ENCODE results near the gene RC3H2. TPM values are rescaled to one million over a fixed set of nuclear protein-coding genes. Genes with fewer than 3 reads are reported as not detected.

The RC3H2 gene
- total and polyA plus RNA-seq, 9 donors = 10.2 to 40.9 (median 31.7) TPM

DNA sequence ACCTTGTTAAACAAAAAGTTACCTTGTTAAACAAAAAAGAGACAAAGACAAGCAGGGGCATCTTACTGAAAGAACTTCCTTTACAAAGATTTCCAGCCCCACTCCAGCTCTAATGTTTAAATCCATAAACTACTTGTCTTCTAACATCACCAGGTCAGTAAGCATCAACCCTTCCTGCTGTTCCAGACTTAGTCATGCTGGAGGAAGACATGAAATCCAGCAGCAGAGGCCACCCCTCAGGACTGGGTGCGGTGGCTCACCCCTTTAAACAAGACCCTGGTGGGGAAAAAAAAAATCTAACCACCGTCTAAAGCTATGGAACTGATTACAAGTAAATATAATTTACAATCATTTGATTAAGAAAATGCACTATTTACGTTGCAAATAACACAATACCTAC lies 85.8 kb downstream of the RC3H2 start:
- Histone ChIP-seq H3K4me1 (ENCODE audit: insufficient read depth) (no peaks in the 10 kb centered on the region), H3K36me3 (no peaks in the 10 kb centered on the region), H3K9me3 (no peaks in the 10 kb centered on the region), H3K27ac (no peak overlapping the region), H3K27me3 (no peaks in the 10 kb centered on the region), H3K4me3 (no peak overlapping the region)
- no peak for DNase-seq
- TF ChIP-seq POLR2A (IDR thresholded peaks at IDR 0.05) (no peak), EP300 (IDR thresholded peaks at IDR 0.05) (no peak)
- TF ChIP-seq, protein P1, sequence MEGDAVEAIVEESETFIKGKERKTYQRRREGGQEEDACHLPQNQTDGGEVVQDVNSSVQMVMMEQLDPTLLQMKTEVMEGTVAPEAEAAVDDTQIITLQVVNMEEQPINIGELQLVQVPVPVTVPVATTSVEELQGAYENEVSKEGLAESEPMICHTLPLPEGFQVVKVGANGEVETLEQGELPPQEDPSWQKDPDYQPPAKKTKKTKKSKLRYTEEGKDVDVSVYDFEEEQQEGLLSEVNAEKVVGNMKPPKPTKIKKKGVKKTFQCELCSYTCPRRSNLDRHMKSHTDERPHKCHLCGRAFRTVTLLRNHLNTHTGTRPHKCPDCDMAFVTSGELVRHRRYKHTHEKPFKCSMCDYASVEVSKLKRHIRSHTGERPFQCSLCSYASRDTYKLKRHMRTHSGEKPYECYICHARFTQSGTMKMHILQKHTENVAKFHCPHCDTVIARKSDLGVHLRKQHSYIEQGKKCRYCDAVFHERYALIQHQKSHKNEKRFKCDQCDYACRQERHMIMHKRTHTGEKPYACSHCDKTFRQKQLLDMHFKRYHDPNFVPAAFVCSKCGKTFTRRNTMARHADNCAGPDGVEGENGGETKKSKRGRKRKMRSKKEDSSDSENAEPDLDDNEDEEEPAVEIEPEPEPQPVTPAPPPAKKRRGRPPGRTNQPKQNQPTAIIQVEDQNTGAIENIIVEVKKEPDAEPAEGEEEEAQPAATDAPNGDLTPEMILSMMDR (IDR thresholded peaks at IDR 0.05) = no peak
- WGBS, 3 donors = 61 to 64% (median 63%) methylated on average over 3 of the region's 3 CpGs
- intact Hi-C loops (cut with DNase I) = no loop called here

DNA sequence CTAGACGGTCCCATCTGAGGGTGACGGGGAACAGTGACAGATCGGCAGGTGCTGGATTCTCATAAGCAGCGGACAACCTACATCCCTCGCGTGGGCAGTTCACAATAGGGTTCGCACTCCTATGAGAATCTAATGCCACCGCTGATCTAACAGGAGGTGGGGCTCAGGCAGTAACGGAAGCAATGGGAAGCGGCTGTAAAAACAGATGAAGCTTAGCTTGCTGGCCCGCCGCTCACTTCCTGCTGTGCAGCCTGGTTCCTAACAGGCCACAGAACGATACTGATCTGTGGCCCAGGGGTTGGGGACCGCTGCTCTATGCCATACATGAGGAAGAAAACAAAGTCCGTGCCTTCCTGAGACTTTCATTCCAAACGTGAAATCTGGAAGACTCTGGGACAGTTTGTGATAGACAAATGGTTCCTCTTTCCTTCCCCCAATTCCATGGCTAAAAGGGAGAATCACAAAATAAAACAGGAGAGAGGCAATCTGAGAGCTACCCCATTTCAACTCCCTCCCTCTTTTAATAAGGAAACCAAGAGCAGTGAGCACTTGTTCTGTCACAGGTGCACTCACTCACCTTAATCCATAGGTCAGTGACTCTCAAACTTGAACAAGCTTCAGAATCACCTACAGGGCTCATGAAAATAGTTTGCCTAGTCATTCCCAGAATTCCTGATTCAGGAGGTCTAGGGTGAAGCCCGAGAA lies 88.8 kb downstream of the RC3H2 start:
- no peak overlapping the region for H3K4me3 ChIP-seq
- intact Hi-C loops (cut with DNase I) = no loop called here

DNA sequence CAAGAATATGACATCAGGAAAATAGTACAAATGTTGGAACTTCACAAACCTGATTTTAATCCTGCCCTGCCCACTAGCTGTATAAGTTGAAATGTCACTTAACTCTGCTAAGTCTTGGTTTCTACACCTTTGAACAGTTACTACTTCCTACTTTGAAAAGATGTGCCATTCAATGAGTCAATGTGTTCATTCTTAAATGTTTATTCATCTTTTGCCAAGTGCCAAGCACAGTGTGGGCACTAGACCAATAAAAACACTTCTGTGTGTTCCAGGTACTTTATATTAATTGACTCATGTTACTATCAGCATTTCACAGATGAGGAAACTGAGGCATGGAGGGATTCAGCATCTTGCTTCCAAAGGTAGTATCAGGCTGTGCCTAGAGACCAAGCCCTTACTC lies 89.6 kb downstream of the RC3H2 start:
- no peak overlapping the region for H3K27ac ChIP-seq
- H3K36me3 ChIP-seq = no peaks in the 10 kb centered on the region
- no peak for DNase-seq
- H3K4me1 ChIP-seq (ENCODE audit: insufficient read depth) = no peaks in the 10 kb centered on the region
- intact Hi-C loops (cut with DNase I) = no loop called here
- TF ChIP-seq, protein P1 (IDR thresholded peaks at IDR 0.05) = no peak
- TF ChIP-seq EP300 (IDR thresholded peaks at IDR 0.05) = no peak
- TF ChIP-seq POLR2A (IDR thresholded peaks at IDR 0.05) = no peak
- no peak overlapping the region for H3K4me3 ChIP-seq
- no peaks in the 10 kb centered on the region for H3K27me3 ChIP-seq
- no peaks in the 10 kb centered on the region for H3K9me3 ChIP-seq

More for the DNA sequence above, 88.8 kb downstream of the RC3H2 start:
- WGBS, 3 donors = 78 to 87% (median 81%) methylated on average over 17 of the region's 17 CpGs
- Histone ChIP-seq H3K4me1 (ENCODE audit: insufficient read depth) (no peaks in the 10 kb centered on the region), H3K36me3 (no peaks in the 10 kb centered on the region), H3K27ac (no peak overlapping the region), H3K9me3 (no peaks in the 10 kb centered on the region), H3K27me3 (no peaks in the 10 kb centered on the region)
- DNase-seq = peak in 1 of 5 donors; percentile 26
- TF ChIP-seq POLR2A (IDR thresholded peaks at IDR 0.05) (no peak), EP300 (IDR thresholded peaks at IDR 0.05) (no peak)
- TF ChIP-seq, protein P1 (IDR thresholded peaks at IDR 0.05) = no peak

DNA sequence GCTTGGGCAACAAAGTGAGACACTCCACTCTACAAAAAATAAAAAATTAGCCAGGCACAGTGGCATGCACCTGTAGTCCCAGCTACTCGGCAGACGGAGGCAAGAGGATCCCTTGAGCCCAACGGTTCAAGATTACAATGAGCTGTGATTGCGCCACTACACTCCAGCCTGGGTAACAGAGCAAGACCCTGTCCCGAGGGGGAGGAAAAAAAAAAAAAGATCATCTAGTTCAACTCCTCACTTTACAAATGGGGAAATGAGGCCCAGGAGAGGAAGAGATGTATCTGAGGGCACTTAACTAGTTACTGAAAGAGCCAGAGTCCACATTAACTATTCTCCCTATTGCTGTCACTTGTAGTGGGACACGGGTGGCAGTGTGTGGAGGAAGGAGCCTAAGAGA lies 90.6 kb downstream of the RC3H2 start:
- no peaks in the 10 kb centered on the region for H3K4me1 ChIP-seq (ENCODE audit: insufficient read depth)
- DNase-seq = no peak
- no peaks in the 10 kb centered on the region for H3K27me3 ChIP-seq
- no peak overlapping the region for H3K4me3 ChIP-seq
- H3K27ac ChIP-seq = no peak overlapping the region
- H3K36me3 ChIP-seq = no peaks in the 10 kb centered on the region
- intact Hi-C loops (cut with DNase I) = loop anchor here in 1 of 4 donors (5.0 kb wide), 1 partner anchor 352 kb away; no protein-coding TSS in a partner anchor
- WGBS, 3 donors = 71 to 77% (median 76%) methylated on average over 6 of the region's 6 CpGs
- H3K9me3 ChIP-seq = no peaks in the 10 kb centered on the region
- TF ChIP-seq EP300 (IDR thresholded peaks at IDR 0.05) = no peak
- no peak for TF ChIP-seq POLR2A (IDR thresholded peaks at IDR 0.05)
- TF ChIP-seq, protein P1 (IDR thresholded peaks at IDR 0.05) = no peak
